Fibroblast of the aortic adventitia (primary cell): Measurements from ENCODE around the gene BTBD18. TPM values are rescaled to one million over a fixed set of nuclear protein-coding genes. Genes with fewer than 3 reads are reported as not detected.
A peak's percentile ranks its signal among the peaks of the same experiment; 100 is the strongest.

Experiments used
- DNase-seq: peaks from one replicate; pipeline ENCODE4 v3.0.0-alpha.2; 2010; ENCODE audit warnings: low read depth
- H3K4me3 ChIP-seq: 2 replicates; pipeline ENCODE4 v1.5.1; 2011; ENCODE audit warnings: low read depth, mild to moderate bottlenecking, control low read depth, low read length, moderate library complexity
- small RNA-seq: library from RNA; depleted of rRNA; stranded (forward); fragments of <200 nt; gene quantifications from one replicate; pipeline ENCODE3, GENCODE V24; 2012
- total RNA-seq: library from RNA; depleted of rRNA; stranded (reverse); fragments of >200 nt; gene quantifications from 2 replicates; pipeline ENCODE4 v1.2.3, GENCODE V29; 2012; ENCODE audit warnings: low replicate concordance
- TF ChIP-seq, protein P1 (sequence below): IDR thresholded peaks from 2 replicates; pipeline ENCODE4 v1.5.1; 2011; ENCODE audit warnings: mild to moderate bottlenecking, low read length, control low read depth, inconsistent platforms; ENCODE audit not compliant: insufficient read depth

Gene BTBD18
- total RNA-seq, 1 donor, result 0.09 TPM

DNA sequence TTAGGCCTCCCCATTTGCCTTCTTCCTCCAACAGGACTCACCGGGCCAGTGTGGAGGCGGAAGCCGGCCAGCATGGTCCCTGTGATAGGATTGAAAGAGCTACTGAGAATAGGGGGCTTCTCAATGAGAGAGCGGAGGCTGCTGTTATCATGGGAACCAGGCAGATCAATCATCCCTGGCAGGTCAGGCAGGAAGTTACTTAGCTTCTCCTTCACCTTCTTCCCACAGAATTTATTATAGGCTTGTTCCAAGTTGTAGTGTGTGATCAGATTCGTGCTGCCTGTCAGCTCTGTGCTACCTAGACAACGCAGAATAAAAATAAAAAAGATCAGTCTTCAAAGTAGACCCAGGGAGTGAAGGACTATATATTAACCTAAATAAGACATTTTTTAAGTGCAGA, 46.7 kb downstream of the BTBD18 start:
- TF ChIP-seq, protein P1, sequence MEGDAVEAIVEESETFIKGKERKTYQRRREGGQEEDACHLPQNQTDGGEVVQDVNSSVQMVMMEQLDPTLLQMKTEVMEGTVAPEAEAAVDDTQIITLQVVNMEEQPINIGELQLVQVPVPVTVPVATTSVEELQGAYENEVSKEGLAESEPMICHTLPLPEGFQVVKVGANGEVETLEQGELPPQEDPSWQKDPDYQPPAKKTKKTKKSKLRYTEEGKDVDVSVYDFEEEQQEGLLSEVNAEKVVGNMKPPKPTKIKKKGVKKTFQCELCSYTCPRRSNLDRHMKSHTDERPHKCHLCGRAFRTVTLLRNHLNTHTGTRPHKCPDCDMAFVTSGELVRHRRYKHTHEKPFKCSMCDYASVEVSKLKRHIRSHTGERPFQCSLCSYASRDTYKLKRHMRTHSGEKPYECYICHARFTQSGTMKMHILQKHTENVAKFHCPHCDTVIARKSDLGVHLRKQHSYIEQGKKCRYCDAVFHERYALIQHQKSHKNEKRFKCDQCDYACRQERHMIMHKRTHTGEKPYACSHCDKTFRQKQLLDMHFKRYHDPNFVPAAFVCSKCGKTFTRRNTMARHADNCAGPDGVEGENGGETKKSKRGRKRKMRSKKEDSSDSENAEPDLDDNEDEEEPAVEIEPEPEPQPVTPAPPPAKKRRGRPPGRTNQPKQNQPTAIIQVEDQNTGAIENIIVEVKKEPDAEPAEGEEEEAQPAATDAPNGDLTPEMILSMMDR, result no peak
- H3K4me3 ChIP-seq, result no peak overlapping the region
- no peak for DNase-seq

DNA sequence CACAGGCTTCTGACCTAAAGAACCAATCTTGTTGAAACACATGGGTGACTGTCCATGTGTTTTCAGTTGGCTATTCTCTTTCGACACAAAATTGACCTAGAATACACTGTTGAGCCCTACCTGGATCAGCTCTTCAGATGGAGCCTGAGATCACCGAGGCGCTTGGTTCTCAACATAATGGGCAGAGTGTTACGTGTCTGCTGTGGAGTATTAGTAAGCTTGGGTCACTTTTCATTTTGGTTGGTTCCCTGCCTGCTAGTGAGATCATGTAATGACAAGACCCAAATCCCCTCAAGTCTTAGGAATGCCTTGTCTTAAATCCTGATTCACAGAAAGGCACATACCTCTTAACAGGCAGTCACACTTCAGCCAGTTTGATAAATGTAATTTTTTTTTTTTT, 48.3 kb downstream of the BTBD18 start:
- TF ChIP-seq, protein P1, result no peak
- DNase-seq, result peak; percentile 25
- H3K4me3 ChIP-seq, result no peak overlapping the region

DNA sequence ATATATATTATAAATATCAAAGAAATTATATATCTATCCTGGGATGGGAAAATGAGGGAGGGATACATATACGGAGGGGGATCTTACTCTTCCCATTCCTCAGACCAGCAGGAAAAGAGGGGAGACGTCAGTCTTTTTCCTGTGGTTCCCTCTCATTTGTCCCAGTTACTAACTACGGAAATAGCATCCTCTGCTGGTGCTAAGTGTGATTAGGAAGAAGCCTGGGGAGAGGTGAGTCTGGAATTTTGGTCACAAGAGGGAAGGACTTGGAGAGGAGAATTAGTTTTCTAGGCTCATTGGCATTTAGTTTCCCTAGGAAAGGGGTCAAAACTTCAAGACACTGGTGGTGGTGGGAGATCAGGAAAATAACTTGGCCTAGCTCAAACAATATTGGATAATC, 51.2 kb downstream of the BTBD18 start:
- TF ChIP-seq, protein P1, result peak; percentile 18
- H3K4me3 ChIP-seq, result no peak overlapping the region
- no peak for DNase-seq

DNA sequence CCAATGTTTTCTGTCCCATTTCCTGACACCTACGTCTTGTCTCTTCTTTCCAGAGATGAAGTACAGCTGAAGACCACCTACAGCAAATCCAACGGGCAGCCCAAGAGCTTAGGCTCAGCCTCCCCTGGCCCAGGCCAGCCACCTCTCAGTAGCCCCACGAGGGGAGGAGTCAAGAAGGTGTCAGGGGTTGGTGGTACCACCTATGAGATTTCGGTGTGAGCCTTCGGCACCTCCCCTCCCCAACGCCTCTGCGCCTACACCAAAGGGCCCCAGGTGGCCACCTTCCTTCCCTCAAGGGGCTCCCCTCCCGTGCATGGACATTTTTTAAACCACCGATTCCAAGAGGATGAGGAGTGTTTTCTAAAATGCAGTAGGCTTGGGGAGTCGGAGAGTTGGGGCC, 51.8 kb downstream of the BTBD18 start:
- H3K4me3 ChIP-seq, result no peak overlapping the region
- no peak for DNase-seq
- TF ChIP-seq, protein P1, result no peak

DNA sequence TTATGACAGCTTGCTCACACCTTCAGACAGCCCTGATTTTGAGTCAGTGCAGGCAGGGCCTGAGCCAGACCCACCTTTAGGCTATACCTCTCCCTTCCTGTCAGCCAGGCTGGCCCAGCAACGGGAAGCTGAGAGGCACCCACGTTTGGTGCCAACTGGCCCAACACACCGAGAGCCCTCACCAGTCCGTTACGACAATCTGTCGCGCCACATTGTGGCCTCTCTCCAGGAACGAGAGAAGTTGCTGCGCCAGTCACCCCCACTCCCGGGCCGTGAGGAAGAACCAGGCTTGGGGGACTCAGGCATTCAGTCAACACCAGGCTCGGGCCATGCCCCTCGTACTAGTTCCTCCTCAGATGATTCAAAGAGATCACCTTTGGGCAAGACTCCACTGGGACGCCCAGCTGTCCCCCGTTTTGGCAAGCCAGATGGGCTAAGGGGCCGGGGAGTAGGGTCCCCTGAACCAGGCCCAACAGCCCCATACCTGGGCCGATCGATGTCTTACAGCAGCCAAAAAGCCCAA, 52.7 kb downstream of the BTBD18 start:
- TF ChIP-seq, protein P1, result no peak

More for the DNA sequence above, 52.7 kb downstream of the BTBD18 start:
- no peak for DNase-seq
- no peak overlapping the region for H3K4me3 ChIP-seq

Small RNA genes within 50 kb of the gene (small RNA-seq; reads per million reads assigned to genes)
- gene AP001931.1 (not detected), gene TMX2-CTNND1 (not detected)

Other genes with a start within 250 kb of the BTBD18 start
- 11.4 and 15.3 TPM in 2 replicates for gene SLC43A1, start 236.1 kb downstream of the BTBD18 start, total RNA-seq
- 32.1 and 77.5 TPM in 2 replicates for gene TIMM10, start 221.1 kb downstream of the BTBD18 start, total RNA-seq
- gene SMTNL1, start 214.2 kb downstream of the BTBD18 start, total RNA-seq, result not detected in 2 replicates
- 30.6 and 41.1 TPM in 2 replicates for gene UBE2L6, start 184.1 kb downstream of the BTBD18 start, total RNA-seq
- gene SERPING1, start 154.1 kb downstream of the BTBD18 start, total RNA-seq, result 64.9 and 77.0 TPM in 2 replicates
- gene YPEL4, start 101.9 kb downstream of the BTBD18 start, total RNA-seq, result 1.4 and 1.7 TPM in 2 replicates
- gene CLP1, start 94.1 kb downstream of the BTBD18 start, total RNA-seq, result 12.6 and 16.2 TPM in 2 replicates
- 30.0 and 49.6 TPM in 2 replicates for gene ZDHHC5, start 83.7 kb downstream of the BTBD18 start, total RNA-seq
- 2.6 and 16.9 TPM in 2 replicates for gene MED19, start 39.6 kb downstream of the BTBD18 start, total RNA-seq
- gene TMX2, start 39.2 kb downstream of the BTBD18 start, total RNA-seq, result 46.9 and 66.6 TPM in 2 replicates
- 63.4 and 139 TPM in 2 replicates for gene SELENOH, start 10.3 kb downstream of the BTBD18 start, total RNA-seq
- 83.1 and 169 TPM in 2 replicates for gene CTNND1, start 10.0 kb upstream of the BTBD18 start, total RNA-seq